Adipose tissue (tissue), 3 donors: ENCODE data around the gene TAOK2. TPM values are rescaled to one million over a fixed set of nuclear protein-coding genes. Genes with fewer than 3 reads are reported as not detected.

Source experiments
- H3K27ac ChIP-seq: one replicate; pipeline ENCODE4 v1.5.1; 2013; ENCODE audit warnings: low read depth, low read length
- WGBS, 3 donors: extraction: QIAGEN DNeasy Blood & Tissue Kit; methylation state at CpG; one replicate each; pipeline ENCODE4 v1.1.7; 2013; 5-methylcytosine and 5-hydroxymethylcytosine counted together
- polyA plus RNA-seq, 3 donors: library from polyadenylated mRNA; stranded (reverse); fragments of 200-250 nt; gene quantifications; one replicate each; pipeline ENCODE4 v1.2.3, GENCODE V29; 2013
- donor health status: healthy with polysubstance abuse.
- donor health status: Bipolar disorder and iron deficiency.
- donor health status: healthy.

TAOK2 gene
- polyA plus RNA-seq, 3 donors, result 15.2 to 47.6 (median 32.2) TPM

DNA sequence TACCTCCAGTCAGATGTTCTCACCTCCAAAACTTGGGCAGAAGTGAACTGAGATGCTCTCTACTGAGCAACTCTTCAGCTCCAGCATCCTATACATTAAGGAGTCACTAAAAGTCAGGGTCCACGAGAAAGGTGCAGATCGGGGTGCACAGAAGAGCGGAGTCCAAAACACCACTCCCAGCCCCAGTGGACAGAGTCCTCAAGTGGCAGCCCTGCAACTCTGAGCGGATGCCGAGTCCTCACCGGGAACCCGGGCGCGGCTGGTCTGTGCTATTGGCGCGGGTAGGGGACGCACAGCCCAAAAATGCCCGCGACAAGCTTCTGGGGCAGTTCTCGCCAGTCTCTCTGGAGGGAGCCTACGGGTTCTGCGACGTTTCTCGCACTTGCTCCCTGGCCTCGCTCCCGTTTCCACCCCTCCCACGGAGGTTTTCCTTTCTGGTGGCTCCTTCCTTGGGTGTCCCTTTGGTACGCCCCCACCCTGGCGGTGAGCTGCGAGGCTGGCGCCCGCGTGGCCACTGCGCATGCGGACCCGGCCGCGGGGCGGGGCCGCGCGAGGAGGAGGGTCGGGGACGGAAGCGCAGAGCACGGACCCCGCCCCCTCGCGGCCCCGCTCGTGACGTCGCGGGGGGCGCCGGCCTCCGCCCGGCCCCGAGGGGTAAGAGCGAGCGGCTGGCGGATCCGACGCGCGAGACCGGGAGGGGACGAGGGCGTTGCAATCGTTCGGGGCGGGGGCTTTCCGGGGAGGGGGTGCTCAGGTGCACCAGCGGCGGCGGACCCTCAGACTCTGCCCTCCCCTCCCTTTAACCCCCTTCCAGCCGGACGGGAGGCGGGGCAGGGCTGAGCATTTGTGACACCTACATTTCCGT, 12.0 kb upstream of the TAOK2 start, which contains the start of gene TMEM219:
Gene TMEM219, plus strand, starts transcription at position 601 of the 865 bp plus-strand sequence. CDS start 1,065 bp downstream, outside the sequence.
- peak within 1 kb of the TSS; percentile 35 for H3K27ac ChIP-seq
- WGBS, 3 donors, result 0% methylated on average over 59 to 75 of the region's 75 CpGs

DNA sequence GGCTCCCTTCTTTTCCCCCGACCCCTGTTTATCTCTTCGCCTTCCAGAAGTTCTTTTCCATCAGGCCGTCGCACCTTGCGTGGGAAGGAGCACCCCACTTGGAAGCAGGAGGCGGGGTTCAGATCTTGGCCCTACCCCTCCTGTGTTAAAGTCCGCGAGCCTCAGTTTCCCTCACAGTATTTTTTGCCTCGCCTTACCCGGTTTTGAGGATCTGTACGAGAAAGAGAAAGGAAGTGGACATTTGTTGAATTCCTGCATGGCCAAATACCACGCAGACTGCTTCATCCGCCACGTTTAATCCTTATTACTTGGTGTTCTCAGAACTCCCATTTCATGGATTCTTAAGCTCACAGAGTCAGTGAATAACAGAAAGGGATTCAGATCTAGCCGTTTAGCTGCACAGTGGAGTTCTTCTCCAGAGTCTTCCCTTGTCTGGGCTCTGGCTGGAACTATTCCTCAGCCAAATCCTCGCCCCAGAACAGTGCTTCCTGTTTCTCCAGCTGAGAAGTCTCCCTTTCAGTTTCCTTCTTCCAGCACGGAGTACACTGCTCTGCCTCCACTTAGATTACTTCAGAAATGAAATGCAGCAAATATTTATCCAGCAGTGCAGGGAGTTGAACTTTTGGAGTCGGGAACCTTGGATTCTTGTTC, 11.2 kb upstream of the TAOK2 start:
- 3 to 4% (median 3%) methylated on average over 18 of the region's 18 CpGs for WGBS, 3 donors
- H3K27ac ChIP-seq, result peak overlapping the region; percentile 35

DNA sequence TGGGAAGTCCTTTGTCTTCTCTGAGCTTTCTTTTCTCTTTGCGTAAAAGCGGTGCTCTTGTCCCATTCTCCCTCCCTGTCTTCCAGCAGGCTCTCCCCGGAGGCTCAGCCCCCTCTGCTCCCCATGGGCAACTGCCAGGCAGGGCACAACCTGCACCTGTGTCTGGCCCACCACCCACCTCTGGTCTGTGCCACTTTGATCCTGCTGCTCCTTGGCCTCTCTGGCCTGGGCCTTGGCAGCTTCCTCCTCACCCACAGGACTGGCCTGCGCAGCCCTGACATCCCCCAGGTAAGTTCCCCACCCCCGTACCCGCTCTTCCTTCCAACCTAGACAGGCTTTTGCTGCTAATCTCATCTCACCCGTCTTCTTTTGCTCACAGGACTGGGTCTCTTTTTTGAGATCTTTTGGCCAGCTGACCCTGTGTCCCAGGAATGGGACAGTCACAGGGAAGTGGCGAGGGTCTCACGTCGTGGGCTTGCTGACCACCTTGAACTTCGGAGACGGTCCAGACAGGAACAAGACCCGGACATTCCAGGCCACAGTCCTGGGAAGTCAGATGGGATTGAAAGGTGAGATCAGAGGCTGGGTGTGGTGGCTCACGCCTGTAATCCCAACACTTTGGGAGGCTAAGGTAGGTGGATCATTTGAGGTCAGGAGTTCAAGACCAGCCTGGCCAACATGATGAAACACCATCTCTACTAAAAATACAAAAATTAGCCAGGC, 10.5 kb upstream of the TAOK2 start:
- peak overlapping the region; percentile 35 for H3K27ac ChIP-seq
- WGBS, 3 donors, result 79 to 86% (median 80%) methylated on average over 14 of the region's 14 CpGs

DNA sequence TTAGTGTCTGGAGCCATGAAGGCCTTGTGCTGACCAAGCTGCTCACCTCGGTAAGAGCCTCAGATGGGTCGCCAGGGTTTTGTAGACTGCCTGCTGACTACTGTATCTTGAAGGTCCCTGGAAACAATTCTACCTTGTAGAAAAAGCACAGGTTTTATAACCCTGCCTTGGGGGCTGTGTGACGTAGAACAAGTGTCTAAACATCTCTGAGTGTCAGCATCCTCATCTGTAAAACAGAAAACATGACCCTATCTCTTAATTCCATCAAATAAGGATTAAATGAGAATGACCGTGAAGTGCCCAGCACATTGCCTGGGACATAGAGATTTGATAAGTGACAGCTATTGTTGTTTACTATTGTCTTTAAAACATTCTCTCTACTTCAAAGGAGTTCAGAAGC, 5.5 kb upstream of the TAOK2 start:
- 91 to 97% (median 93%) methylated on average over 4 of the region's 4 CpGs for WGBS, 3 donors
- H3K27ac ChIP-seq, result no peak overlapping the region

DNA sequence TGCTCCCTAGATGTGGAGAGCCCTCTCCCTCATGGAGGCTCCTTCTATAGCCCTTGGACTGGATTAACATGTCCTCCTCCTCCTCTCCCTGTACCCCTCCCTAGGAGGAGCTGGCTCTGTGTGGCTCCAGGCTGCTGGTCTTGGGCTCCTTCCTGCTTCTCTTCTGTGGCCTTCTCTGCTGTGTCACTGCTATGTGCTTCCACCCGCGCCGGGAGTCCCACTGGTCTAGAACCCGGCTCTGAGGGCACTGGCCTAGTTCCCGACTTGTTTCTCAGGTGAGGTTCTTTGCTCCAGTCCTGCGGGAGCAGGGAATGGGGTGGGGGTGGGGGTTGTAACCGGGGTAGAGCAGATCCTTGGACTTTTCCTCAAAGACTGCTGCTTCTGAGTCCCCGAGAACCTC, 2.4 kb upstream of the TAOK2 start:
- no peak overlapping the region for H3K27ac ChIP-seq
- WGBS, 3 donors, result 87 to 93% (median 93%) methylated on average over 8 of the region's 8 CpGs

DNA sequence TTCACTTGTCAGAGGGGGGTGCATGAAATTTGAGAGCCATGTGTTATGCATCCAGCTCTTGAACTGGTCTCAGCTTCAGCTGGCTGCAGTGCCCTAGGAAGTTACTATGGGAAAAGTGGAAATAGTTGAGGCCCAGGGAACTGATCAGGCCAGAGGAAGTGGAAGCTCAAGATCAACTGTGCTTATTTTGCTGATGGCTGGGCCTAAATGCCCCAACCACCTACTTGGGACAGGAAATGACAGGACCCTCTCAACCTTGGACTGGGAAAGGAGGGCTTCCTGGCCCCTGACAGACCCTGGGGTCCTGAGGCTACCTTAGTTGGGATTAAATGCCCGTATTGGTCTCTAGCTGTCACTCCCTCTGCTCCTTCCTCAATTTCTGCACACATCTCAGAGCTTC, 1.2 kb upstream of the TAOK2 start:
- 77 to 100% (median 79%) methylated on average over 1 of the region's 1 CpG for WGBS, 3 donors
- H3K27ac ChIP-seq, result no peak overlapping the region

DNA sequence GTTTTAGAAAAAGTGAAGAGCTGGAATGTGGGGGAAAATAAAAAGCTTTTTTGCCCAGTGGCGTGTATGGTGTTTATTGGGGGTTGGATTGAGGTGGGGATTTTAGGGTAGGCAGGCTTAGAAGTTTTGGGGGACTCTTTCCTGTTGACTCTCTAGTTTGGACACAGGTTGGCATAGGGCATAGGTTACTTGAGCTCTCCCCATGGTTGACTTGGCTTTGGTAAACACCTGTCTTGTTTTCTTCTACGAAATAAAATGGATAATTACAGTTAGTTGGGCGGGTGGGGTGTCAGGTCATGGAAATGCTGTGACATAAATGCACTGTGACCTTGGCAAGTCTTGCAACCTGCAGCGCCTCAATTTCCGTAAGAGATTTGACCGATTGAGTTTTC, 680 bp upstream of the TAOK2 start:
- 40 to 70% (median 67%) methylated on average over 6 of the region's 6 CpGs for WGBS, 3 donors
- H3K27ac ChIP-seq, result no peak overlapping the region

DNA sequence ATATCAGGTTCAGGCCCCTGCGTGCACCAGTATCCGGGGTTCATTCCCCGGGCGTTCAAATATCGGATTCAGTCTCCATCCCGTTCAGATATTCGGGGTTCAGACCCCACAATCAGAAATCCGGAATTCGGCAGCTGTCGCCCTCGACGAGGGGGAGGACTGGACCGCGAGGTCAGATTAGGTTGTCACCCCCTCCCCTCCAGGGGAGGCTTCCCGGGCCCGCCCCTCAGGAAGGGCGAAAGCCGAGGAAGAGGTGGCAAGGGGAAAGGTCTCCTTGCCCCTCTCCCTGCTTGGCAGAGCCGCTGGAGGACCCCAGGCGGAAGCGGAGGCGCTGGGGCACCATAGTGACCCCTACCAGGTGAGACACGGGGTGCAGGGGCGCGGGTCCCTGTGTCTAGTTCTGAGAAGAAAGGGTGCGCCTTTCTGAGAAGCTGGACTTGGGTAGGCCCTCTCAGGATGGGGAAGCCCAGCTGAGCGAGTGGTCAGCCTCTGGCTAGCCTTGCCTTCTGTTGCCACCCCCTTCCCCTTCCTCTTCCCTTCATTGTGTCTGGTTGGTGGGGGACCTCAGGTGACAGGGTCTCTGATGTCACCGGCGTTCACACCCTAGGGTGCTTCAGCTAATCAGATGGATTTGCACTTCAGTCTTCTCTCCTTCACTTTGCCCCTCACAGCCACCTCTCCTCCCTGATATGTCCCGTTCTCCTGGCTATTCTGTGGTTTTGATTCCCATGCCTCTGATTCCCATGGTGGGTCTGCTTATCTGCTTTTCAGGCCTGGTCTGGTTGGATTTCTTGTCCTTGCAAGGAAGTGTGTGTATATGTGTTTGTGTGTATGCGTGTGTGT, 844 bp downstream of the TAOK2 start:
- H3K27ac ChIP-seq, result no peak overlapping the region
- WGBS, 3 donors, result 0 to 2% (median 2%) methylated on average over 30 to 31 of the region's 31 CpGs

DNA sequence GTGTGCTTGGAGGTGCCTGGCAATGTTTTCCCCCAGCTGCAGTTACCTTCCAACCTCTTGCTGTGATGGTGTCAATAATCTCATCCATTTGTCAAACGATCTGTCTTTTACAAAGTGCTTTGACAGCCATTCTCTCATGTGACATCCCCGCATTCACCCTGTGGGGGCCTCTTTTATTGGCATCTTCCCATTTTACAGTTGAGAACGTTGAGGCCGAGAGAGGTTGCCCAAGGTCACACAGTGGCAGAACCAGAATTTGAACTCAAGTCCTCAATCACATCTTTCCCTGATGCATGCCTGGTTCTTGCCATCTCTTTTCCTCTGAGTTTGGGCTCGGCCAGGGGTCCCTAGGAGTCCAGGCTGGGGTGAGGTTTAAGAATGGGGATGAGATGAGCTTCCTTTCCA, 1.5 kb downstream of the TAOK2 start:
- WGBS, 3 donors, result 42 to 62% (median 51%) methylated on average over 5 of the region's 5 CpGs
- H3K27ac ChIP-seq, result no peak overlapping the region

DNA sequence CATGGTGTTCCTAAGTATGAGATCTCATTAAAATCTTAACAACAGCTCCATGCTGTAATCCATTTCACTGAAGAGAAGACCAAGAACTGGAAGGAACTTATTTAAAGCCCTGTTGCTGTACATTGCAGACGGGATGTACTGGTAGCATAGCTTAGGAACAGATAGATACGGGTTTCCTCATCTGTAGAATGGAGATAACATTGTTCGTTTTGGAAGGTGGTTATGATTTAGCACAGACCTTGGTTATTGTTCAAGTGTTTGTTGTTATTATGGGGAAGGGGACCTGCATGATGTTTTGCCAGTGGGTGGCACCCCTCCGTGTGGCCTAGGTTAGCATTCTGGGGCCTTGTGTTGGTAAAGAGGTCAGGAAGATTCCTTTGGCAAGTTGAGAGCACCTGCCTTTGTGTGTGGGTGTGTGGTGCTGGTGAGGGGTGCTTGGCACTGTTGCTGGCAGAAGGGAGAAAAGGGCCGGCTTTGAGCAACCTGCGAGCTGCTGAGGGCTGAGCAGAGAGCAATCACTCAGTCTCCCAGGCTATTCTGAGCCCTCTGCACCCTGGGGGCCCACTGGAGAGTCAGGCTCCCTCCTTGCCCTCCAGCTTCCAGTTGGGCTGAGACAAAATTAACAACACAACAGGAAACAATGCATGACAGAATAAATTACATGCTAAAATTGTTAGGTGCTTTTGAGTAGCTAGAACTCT, 2.3 kb downstream of the TAOK2 start:
- WGBS, 3 donors, result 15 to 24% (median 19%) methylated on average over 6 of the region's 6 CpGs
- H3K27ac ChIP-seq, result no peak overlapping the region

DNA sequence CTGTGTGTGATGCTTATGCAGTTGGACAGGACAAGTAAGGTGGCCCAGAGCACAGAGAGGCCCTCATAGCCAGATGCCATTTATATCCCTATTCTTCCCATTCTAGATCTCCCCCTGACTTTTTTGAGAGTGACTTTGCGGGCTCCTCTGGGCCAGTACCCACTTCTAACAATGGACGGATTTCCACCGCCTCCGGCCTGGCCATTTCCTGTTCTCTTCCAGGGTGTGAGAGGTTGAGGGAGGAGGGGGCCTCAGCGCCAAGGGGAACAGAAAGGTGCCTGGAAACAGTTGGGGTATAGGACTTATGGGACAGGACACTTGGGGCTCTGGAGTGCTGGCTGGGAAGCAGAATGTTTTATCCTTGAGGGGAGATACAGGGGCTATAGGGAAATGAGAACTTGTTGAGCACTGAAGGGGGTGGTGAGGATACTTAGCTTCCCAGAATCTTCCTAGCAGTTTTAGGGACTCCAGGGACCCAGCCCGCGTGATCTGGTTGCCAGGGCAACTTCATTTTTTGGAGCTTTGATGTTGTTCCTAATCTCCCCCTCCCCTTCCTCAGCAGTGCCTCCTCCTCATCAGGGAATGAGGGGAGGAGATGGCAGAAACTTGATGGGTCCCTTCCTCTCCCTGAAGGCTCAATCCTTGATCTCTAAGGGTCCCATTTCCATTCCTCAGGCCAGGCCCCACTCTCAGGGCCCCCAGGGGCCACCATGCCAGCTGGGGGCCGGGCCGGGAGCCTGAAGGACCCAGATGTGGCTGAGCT, 3.6 kb downstream of the TAOK2 start:
- no peak overlapping the region for H3K27ac ChIP-seq
- 56 to 82% (median 66%) methylated on average over 9 of the region's 9 CpGs for WGBS, 3 donors

DNA sequence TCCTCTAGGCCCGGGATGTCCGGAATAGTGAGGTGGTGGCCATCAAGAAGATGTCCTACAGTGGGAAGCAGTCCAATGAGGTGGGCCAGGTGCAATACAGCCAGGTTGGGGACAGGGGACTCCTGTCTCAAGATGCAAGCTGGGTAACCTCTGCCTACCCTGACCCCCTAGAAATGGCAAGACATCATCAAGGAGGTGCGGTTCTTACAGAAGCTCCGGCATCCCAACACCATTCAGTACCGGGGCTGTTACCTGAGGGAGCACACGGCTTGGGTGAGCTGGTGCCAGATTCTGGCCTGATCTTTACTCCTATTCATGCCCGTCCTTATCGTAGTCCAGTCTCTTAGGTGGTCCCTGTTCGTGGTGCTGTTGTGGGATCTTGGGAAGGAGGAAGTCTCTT, 4.4 kb downstream of the TAOK2 start:
- no peak overlapping the region for H3K27ac ChIP-seq
- 86 to 90% (median 89%) methylated on average over 9 of the region's 9 CpGs for WGBS, 3 donors

DNA sequence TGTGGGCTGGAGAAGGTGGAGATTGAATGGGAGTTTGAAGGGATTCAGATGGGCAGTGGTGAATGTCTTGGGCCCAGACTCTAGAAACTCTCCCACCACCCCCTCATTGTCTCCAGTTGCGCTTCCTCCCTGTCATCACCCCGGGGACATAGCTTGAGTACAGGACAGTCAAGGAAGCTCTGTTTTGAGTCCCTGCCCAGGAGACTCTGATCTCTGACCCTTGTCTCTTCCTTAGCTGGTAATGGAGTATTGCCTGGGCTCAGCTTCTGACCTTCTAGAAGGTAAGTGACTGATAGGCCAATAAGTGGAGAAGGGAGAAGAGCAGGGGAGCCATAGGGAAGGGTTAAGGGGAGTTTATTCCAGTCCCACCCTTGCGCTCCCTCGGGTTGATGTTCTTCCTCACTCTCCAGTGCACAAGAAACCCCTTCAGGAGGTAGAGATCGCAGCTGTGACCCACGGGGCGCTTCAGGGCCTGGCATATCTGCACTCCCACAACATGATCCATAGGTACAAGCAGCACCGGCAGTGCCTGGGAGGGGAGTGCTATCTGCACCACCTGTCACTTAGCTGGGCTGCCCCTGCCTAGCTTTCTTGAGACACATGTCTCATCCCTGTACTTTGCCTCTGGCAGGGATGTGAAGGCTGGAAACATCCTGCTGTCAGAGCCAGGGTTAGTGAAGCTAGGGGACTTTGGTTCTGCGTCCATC, 5.0 kb downstream of the TAOK2 start:
- no peak overlapping the region for H3K27ac ChIP-seq
- 83 to 92% (median 87%) methylated on average over 9 of the region's 9 CpGs for WGBS, 3 donors

DNA sequence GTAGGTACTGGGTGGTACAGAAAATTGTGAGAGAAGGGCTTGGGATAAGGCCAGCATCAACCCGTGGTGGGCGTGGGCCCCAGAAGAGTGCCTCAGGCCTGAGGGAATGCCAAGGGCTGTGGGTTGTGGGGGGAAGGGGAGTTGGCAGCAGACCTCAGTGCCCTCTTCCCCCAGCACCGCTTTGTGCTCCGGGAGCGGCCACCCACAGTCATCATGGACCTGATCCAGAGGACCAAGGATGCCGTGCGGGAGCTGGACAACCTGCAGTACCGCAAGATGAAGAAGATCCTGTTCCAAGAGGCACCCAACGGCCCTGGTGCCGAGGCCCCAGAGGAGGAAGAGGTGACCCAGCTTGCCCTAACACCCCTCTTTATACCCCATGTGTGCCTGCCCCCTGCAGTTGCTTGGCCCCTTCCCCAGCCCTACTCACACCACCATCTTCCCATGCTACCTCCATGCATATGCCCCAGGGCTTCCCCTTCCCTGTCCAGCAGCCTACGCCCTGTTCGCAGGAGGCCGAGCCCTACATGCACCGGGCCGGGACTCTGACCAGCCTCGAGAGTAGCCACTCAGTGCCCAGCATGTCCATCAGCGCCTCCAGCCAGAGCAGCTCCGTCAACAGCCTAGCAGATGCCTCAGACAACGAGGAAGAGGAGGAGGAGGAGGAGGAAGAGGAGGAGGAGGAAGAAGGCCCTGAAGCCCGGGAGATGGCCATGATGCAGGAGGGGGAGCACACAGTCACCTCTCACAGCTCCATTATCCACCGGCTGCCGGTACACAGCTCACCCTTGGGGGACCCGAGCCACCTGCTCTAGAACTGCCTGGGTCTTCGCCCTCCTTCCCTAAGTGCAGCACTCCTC, 9.1 kb downstream of the TAOK2 start:
- H3K27ac ChIP-seq, result no peak overlapping the region
- 84 to 96% (median 90%) methylated on average over 17 to 24 of the region's 24 CpGs for WGBS, 3 donors

DNA sequence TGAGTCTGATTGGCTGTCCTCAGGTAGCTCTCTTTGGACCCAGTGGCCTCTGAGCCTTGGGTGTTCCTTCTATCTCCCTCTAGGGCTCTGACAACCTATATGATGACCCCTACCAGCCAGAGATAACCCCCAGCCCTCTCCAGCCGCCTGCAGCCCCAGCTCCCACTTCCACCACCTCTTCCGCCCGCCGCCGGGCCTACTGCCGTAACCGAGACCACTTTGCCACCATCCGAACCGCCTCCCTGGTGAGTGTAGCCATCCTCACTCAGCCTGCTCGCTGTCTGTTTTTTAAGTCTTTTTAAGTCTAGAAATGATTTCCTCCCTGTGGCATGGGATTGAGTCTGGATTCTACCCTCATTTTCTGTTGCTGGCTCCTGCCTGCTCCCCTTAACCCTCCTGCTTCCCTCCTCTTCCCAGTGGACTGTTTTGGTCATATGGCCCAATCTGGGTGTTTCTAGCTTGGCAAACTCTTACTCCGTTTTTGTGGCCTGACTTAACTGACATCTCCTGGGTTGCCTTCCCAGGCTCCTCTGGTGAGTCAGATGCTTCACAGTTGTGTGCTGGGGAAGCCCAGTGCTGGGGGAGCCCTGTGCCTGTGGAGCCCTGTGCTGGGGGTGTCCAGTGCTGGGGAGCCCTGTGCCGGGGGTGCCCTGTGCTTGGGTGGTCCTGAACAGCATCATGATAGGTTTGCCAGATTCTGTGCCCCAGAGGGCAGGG, 9.9 kb downstream of the TAOK2 start:
- WGBS, 3 donors, result 82 to 92% (median 88%) methylated on average over 12 of the region's 12 CpGs
- H3K27ac ChIP-seq, result no peak overlapping the region
